HL-60/S4 treated with retinoic acid at 250 ng/mL for 4 days and 3 days (cell line): ENCODE data around the gene TMEM259.

Experiments
- in situ Hi-C: fragments of 300-500 bp; cut with MboI; formaldehyde crosslinking; loops from 2 replicates; pipeline ENCODE4 v1.7.0; 2022; ENCODE audit warnings: low sequenced_read_pairs

Gene TMEM259

DNA sequence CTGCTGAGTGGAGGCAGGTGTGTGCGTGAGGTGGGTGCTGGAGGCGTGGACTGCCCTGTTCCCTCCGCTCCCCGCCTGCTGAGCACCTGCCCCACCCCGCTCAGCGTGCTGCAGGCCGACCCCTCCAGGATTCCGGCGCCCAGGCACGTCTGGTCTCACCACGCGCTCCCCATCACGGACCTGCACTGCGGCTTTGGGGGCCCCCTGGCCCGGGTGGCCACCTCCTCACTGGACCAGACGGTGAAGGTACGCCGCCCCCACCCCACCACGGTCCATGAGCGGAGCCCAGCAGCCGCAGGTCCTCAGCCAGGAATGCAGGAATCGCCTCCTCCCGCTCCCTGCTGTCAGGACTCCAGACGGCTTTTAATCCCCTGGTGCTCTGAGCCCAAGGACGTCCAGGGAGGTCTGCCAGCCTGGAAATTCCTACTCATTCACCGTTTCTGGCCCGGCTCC lies 30.8 kb downstream of the TMEM259 start:
- in situ Hi-C loops: no loop called here

- in situ Hi-C loops: loop anchor here (10.0 kb wide), 1 partner anchor 225 kb away; no protein-coding TSS in a partner anchor
These were observed 31.4 kb downstream of the TMEM259 start for GRCh38 chr19:989381-990081.

- in situ Hi-C loops: loop anchor here (10.0 kb wide), 1 partner anchor 224 kb away; no protein-coding TSS in a partner anchor
These were observed 32.4 kb downstream of the TMEM259 start for GRCh38 chr19:988510-988909.

DNA sequence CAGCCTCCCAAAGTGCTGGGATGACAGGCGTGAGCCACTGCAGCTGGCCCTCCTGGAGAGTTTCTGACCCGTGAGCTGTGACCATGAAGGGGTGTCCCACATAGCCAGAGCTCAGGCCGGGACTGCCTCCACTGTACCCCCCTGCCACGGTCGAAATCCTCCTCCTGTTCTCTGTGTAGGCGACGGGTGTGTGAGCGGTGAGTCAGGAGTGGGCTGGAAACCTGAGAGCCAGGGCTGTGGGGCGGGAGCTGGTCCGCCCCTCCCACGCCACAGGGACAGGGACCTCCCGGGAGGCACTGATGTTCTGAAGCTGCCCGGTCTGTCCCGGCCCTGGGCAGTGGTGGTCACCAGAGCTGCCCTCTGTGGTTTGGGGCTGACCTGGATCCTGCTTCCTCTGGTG lies 32.8 kb downstream of the TMEM259 start:
- in situ Hi-C loops: loop anchor here (10.0 kb wide), 1 partner anchor 223 kb away; no protein-coding TSS in a partner anchor

- in situ Hi-C loops: loop anchor here (10.0 kb wide), 1 partner anchor 221 kb away; no protein-coding TSS in a partner anchor
These were observed 34.8 kb downstream of the TMEM259 start for GRCh38 chr19:986083-986482.

GRCh38 chr19:984165-984967 lies 36.6 kb downstream of the TMEM259 start, which contains the start of gene WDR18:
Gene WDR18, plus strand, starts transcription at chr19:984345. Its CDS starts 9 bp downstream, at chr19:984354.
- in situ Hi-C loops: loop anchor here (10.0 kb wide), 1 partner anchor 220 kb away; no protein-coding TSS in a partner anchor

- in situ Hi-C loops: loop anchor here (10.0 kb wide), 1 partner anchor 218 kb away; no protein-coding TSS in a partner anchor
These were observed 38.3 kb downstream of the TMEM259 start for GRCh38 chr19:982567-983170.

- in situ Hi-C loops: loop anchor here (10.0 kb wide), 1 partner anchor 216 kb away; no protein-coding TSS in a partner anchor
These were observed 40.6 kb downstream of the TMEM259 start for GRCh38 chr19:980133-980998.

DNA sequence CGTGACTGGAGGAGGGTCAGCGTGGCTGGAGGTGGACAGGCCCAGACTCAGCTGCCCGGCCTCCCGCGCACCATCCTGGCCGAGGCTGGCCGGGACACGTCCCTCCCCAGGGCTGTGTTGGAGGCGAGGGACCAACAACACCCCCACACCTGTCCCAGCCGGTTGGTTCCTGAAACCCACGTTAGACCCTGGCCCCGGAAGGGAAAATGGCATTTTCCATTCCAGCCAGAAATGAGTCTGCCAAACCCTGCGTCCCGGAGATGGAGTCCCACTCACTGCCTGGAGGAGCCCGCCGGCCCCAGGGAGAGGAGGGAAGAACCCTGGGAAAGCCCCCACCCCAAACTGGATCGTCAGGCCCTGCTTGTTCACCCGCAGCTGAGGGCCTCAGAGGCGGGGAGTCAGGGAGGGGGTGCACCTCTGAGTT lies 41.6 kb downstream of the TMEM259 start:
- in situ Hi-C loops: no loop called here

DNA sequence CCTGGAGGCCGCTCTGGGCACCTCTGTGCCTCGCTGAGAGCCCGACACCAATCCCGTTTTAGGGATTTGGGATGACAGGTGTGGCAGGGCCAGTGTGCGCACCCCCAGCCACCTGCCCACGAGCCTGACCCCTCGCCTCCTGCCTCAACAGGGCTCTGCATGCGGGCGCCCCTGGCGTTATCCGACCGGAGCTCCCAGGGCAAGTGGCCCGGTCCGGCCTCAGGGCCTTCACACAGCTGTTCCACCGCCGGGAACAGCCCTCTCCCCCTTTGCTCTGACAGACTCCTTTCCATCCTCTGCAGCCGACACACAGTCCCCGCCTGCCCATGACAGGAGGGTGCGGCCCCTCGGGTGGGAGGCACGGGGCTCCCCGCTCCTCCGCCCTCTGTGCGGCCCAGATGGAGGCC lies 43.9 kb downstream of the TMEM259 start:
- in situ Hi-C loops: no loop called here

GRCh38 chr19:976476-976875 lies 44.4 kb downstream of the TMEM259 start:
- in situ Hi-C loops: no loop called here

DNA sequence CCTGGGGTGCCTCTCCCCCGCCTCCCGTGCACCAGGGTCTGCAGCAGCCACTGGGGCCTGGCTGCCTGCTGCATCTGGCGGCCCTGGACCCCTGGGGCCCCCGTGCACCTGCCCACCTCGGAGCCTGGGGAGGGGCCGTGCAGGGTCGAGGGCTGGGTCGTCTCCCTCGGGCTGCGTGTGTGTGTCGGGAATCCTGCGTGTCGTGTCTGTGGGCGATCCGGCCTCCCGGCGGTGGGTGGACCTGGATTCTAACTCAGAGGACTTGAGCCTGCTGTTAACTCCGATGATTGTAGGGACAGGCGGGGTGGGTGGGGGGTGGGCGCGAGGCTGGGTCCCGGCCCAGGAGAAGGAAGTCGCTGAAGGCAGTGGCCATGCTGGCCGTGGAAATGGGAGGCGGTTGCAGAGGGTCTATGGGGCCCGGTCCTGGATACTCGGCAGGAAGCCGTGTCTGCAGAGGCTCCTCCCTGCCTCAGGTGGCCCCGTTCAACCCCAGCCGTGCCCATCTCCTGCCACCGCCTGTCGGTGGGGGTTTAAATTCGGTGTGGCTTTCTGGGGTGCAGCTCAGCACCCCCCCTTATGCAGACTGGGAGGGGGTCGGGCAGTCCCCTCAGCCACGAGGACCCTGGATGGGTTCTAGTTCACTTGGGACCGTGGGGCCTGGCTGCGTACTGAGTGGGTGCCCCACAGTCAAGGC lies 46.2 kb downstream of the TMEM259 start:
- in situ Hi-C loops: no loop called here

DNA sequence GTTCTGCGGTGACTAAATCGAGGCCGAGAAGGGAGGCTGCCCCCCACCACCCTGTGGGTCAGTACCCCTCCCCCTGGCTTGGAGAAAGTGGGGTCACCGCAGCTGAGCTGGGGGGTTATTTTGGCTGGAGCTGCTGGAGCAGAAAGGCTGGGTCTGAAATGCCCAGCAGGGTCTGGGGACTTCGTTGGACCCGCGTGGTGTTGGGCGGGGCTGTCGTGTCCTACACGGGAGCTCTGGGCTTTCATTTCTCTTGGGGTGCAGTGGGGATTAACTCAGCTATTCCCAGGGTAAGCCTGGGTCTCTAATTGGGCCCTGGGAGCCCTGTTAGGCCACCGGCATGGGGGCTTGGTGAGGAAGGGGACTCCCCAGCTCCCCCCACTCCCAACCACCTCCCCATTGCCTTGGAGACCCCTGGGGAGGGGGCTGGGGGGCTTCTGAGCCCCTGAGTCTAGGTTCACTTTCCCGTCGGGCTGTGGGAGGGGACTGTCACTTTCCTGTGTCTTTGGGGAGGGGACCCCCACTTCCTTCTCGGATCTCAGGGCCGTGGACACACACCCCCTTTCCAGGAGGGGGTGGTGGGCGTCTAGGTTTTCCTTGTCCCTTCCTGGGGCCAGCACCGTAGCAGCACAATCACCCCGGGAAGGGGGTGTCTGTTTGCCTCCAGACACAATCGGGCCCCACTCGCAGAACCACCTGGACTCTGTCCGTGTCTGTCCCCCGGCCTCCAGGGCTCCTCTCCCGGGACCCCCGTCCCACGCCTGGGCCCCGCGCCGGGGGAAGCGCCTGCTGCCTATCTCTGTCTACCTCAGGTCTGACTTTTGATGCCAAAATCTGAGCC lies 47.0 kb downstream of the TMEM259 start:
- in situ Hi-C loops: no loop called here

DNA sequence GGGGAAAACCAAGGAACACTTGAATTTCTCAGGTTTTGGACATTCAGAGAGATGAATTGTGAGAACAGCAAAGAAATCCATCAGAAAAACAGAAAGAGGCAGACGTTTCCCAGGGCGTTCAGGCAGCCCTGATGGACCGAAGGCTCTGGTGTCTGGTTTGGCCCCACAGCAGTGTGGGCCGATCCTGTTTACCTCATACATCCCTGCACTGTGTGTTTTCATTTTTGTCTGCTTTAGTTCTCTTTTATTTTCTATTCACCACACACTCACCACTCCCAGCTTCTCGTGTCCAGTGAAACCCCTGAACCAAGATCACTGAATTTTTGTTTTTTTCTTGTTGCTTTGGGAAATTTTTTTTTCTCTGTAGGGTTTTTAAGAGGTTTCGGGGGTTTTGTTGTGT lies 48.6 kb downstream of the TMEM259 start:
- in situ Hi-C loops: no loop called here

GRCh38 chr19:971795-972194 lies 49.1 kb downstream of the TMEM259 start:
- in situ Hi-C loops: no loop called here

- in situ Hi-C loops: no loop called here
These were observed 50.2 kb downstream of the TMEM259 start for GRCh38 chr19:970695-971094.

DNA sequence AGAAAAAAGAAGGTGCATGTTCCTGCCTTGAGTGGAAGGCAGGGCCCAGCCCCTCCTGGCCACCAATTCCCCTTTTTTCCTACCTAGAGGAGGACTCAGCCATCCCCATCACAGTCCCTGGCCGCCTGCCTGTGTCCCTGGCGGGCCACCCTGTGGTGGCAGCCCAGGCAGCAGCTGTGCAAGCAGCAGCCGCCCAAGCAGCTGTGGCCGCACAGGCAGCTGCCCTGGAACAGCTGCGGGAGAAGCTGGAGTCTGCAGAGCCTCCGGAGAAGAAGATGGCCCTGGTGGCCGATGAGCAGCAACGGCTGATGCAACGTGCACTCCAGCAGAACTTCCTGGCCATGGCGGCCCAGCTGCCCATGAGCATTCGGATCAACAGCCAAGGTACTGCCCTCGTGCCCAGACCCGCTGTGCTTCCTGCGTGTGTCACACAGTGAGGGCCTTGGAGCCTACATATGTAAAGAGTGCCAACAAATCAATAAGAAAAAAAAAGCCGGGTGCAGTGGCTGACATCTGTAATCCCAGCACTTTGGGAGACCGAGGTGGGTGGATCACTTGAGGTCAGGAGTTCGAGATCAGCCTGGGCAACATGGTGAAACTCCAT lies 54.3 kb downstream of the TMEM259 start:
- in situ Hi-C loops: no loop called here
